ENCODE data around the gene KLF7.

Gene KLF7

DNA sequence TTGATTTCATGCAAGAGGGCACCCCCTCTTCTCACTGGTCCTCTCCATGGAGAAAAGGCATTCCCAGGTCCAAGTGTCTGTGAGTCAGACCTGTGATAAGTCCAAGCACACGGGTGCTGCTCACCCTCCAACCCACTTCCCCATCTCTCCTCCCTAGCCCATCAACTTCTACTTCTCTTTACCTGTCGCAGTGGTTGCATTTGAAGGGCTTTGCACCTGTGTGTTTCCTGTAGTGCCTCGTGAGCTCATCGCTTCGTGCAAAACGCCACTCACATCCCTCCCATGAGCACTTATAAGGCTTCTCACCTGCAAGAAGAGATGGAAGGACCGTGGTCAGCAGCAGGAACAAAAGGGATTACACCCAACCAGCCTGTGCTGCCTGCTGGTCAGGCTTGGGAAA, 77.5 kb downstream of the KLF7 start:
- ChIA-PET POLR2A (interaction anchor here (1.6 kb wide), 1 partner anchor 78 kb away, joined by 4 read pairs; the partner anchor contains the start of gene KLF7), CTCF (interaction anchor here (1.7 kb wide), 1 partner anchor 10 kb away, joined by 4 read pairs; no protein-coding TSS in a partner anchor)
- TF ChIP-seq, protein P1, sequence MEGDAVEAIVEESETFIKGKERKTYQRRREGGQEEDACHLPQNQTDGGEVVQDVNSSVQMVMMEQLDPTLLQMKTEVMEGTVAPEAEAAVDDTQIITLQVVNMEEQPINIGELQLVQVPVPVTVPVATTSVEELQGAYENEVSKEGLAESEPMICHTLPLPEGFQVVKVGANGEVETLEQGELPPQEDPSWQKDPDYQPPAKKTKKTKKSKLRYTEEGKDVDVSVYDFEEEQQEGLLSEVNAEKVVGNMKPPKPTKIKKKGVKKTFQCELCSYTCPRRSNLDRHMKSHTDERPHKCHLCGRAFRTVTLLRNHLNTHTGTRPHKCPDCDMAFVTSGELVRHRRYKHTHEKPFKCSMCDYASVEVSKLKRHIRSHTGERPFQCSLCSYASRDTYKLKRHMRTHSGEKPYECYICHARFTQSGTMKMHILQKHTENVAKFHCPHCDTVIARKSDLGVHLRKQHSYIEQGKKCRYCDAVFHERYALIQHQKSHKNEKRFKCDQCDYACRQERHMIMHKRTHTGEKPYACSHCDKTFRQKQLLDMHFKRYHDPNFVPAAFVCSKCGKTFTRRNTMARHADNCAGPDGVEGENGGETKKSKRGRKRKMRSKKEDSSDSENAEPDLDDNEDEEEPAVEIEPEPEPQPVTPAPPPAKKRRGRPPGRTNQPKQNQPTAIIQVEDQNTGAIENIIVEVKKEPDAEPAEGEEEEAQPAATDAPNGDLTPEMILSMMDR (IDR thresholded peaks at IDR 0.05; ENCODE audit: control extremely low read depth, extremely low read depth, low read depth, missing control alignments) = no peak
- no peak for DNase-seq (ENCODE audit: extremely low spot score)

GRCh38 chr2:207087046-207087902, 78.5 kb downstream of the KLF7 start:
- TF ChIP-seq, protein P1 (IDR thresholded peaks at IDR 0.05; ENCODE audit: control extremely low read depth, extremely low read depth, low read depth, missing control alignments) = no peak
- CTCF ChIA-PET = interaction anchor here (1.6 kb wide), 1 partner anchor 15 kb away, joined by 4 read pairs; no protein-coding TSS in a partner anchor
- no peak for DNase-seq (ENCODE audit: extremely low spot score)
- POLR2A ChIA-PET = no interaction called here

- CTCF ChIA-PET = interaction anchor here (1.0 to 1.3 kb wide), 3 partner anchors 12 to 14 kb away, joined by 3 read pairs; no protein-coding TSS in a partner anchor
These were observed 79.6 kb downstream of the KLF7 start for GRCh38 chr2:207086136-207086535.

DNA sequence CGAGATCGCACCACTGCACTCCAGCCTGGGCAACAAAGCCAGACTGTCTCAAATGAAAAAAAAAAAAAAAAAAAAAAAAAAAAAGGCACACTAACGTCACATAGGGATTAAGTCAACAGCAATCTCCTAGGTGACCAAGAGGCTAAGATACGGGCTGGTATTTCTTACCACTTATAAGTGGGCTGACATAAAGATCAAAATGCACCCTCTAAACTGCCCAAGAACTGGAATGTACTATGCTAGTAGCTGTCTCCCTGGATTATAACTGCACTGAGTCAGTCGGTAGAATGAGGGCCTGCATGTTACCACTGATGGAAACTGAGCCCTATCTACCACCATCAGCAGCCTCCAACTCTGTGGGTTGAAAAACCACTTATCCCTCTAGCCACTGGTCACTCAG, 80.6 kb downstream of the KLF7 start:
- TF ChIP-seq, protein P1 (IDR thresholded peaks at IDR 0.05; ENCODE audit: control extremely low read depth, extremely low read depth, low read depth, missing control alignments) = no peak
- ChIA-PET CTCF (interaction anchor here (1.0 to 1.3 kb wide), 3 partner anchors 11 to 15 kb away, joined by 3 read pairs; no protein-coding TSS in a partner anchor), POLR2A (interaction anchor here (0.7 kb wide), 1 partner anchor 81 kb away, joined by 6 read pairs; the partner anchor contains the start of gene KLF7)
- no peak for DNase-seq (ENCODE audit: extremely low spot score)

More at GRCh38 chr2:207086136-207086535, 79.6 kb downstream of the KLF7 start:
- DNase-seq (ENCODE audit: extremely low spot score) = no peak
- POLR2A ChIA-PET = no interaction called here
- TF ChIP-seq, protein P1 (IDR thresholded peaks at IDR 0.05; ENCODE audit: control extremely low read depth, extremely low read depth, low read depth, missing control alignments) = no peak

- POLR2A ChIA-PET = no interaction called here
- CTCF ChIA-PET = interaction anchor here (1.0 to 1.1 kb wide), 2 partner anchors 10 to 15 kb away, joined by 3 to 4 read pairs; no protein-coding TSS in a partner anchor
These were observed 82.2 kb downstream of the KLF7 start for GRCh38 chr2:207083361-207084110.

More at GRCh38 chr2:207083361-207084110, 82.2 kb downstream of the KLF7 start:
- no peak for DNase-seq (ENCODE audit: extremely low spot score)
- TF ChIP-seq, protein P1 (IDR thresholded peaks at IDR 0.05; ENCODE audit: control extremely low read depth, extremely low read depth, low read depth, missing control alignments) = no peak
